Measurements from ENCODE around the gene HPSE2.

DNA sequence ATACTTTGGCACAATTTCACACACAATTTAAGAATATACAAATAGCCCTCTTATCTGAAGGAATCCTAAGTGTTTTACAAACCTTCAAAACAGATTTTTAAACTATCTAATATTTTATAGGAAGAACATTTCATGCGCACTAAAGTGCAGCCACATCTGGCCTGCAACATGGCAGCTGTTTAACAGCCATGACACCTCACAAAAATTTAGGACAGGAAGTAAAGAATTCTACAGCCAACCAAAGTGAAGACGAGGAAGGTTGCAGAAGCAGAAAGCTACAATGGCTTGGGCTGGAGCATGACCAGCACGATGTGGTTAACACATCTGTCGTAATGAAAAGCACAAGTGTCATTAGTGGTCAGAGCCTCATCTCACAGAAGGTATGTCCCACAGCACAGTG, 238.1 kb downstream of the HPSE2 start:
- TF ChIP-seq TAF1 (IDR thresholded peaks at IDR 0.05; ENCODE audit: borderline replicate concordance, low read depth, low read length) (no peak), POLR2AphosphoS5 (IDR thresholded peaks at IDR 0.05; ENCODE audit: low read depth, low read length) (no peak)
